Stimulated activated CD8-positive, alpha-beta memory T cell treated with anti-CD3 and anti-CD28 coated beads, Interleukin-12 subunit alpha, Interleukin-12 subunit beta, amount 100 ng/mL, for 4 hours (primary cell): ENCODE measurements around the gene SLC2A4RG.

Experiments
- DNase-seq: peaks from one replicate; pipeline ENCODE4 v3.0.0-alpha.2; 2020; ENCODE audit warnings: low read depth

SLC2A4RG gene

GRCh38 chr20:63777614-63778013 lies 38.0 kb downstream of the SLC2A4RG start:
- no peak for DNase-seq

GRCh38 chr20:63778034-63778752 lies 38.6 kb downstream of the SLC2A4RG start:
- no peak for DNase-seq

GRCh38 chr20:63778857-63779256 lies 39.3 kb downstream of the SLC2A4RG start:
- no peak for DNase-seq

GRCh38 chr20:63781181-63781580 lies 41.6 kb downstream of the SLC2A4RG start:
- DNase-seq: no peak

GRCh38 chr20:63782051-63782471 lies 42.5 kb downstream of the SLC2A4RG start:
- peak; percentile 37 for DNase-seq

- DNase-seq: no peak
These were observed 43.0 kb downstream of the SLC2A4RG start for GRCh38 chr20:63782521-63782971.

- DNase-seq: no peak
These were observed 44.4 kb downstream of the SLC2A4RG start for GRCh38 chr20:63783970-63784369.

GRCh38 chr20:63785691-63786131 lies 46.1 kb downstream of the SLC2A4RG start:
- no peak for DNase-seq

GRCh38 chr20:63787302-63787701 lies 47.7 kb downstream of the SLC2A4RG start:
- DNase-seq: no peak

GRCh38 chr20:63787749-63788148 lies 48.2 kb downstream of the SLC2A4RG start:
- no peak for DNase-seq

- DNase-seq: no peak
These were observed 50.4 kb downstream of the SLC2A4RG start for GRCh38 chr20:63789836-63790571.

GRCh38 chr20:63790572-63791168 lies 51.1 kb downstream of the SLC2A4RG start:
- DNase-seq: no peak

GRCh38 chr20:63791497-63792156 lies 52.1 kb downstream of the SLC2A4RG start:
- no peak for DNase-seq

- no peak for DNase-seq
These were observed 53.3 kb downstream of the SLC2A4RG start for GRCh38 chr20:63792866-63793265.
